ENCODE results near the gene E2F2. TPM values are rescaled to one million over a fixed set of nuclear protein-coding genes. Genes with fewer than 3 reads are reported as not detected.

E2F2 gene
- total and polyA plus RNA-seq, 2 of the 4 experiments (the other 2 are of a cell fraction) = 0.36 to 0.51 TPM

DNA sequence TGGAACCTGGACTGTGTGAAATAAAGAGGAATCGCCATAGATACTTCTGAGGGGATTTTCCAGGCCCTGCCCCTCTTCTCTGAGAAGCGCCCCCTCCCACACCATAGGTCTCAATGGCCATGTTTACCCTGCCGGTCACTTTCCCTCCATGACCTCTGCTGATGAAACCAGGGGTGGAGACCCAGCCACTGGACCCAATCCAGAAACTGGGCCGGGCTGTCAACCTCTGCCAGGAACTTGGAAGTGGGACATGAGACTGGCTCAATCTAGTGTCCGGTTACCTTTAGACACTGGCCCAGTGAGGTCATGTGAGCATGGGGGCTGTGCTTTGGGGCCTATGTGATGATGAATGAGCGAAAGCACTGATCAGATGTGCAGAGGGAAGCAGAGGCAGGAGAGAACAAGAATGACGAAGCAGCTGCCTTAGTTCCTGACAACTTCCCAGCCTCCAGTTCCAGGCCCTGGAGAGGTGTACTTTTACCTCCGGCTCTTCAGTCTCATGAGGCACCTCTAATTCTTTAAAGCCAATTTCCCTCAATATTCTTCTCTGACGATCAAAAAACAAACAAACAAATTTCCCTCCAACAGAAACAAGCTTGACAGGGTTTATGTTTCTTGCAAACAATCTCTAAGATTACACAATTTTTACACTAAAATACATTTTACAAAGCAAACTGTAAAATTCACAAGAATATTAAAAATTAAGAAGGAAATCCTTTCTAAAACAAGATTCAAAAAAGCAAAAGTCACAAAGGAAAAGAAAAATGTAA is 52.0 kb downstream of the E2F2 start:
- Histone ChIP-seq H3K18ac (ENCODE audit: low read depth, low read length) (no peak overlapping the region), H3K4me3 (ENCODE audit: insufficient read depth, low read depth, low read length) (no peak overlapping the region), H2BK120ac (ENCODE audit: low read depth, low read length) (no peak overlapping the region), H4K91ac (ENCODE audit: insufficient read depth, low read depth, low read length) (no peak overlapping the region), H2AK9ac (replicated peaks; ENCODE audit: low read depth, low read length, poor library complexity) (no peak overlapping the region), H3K4me2 (ENCODE audit: low read depth, low read length) (no peak overlapping the region), H3K36me3 (ENCODE audit: control insufficient read depth, insufficient read depth, low read length) (0 out of 2 replicates have a peak, but pooled peaks cover 1% of the 10 kb centered on the region), H3K23ac (ENCODE audit: low read depth, low read length) (no peak overlapping the region), H3K4me1 (ENCODE audit: control insufficient read depth, insufficient read depth, low read length) (peaks cover 14% of the 10 kb centered on the region), H3K9me3 (ENCODE audit: control insufficient read depth, insufficient read depth, low read length) (no peaks in the 10 kb centered on the region), H2BK20ac (ENCODE audit: low read depth, low read length) (no peak overlapping the region), H3K27me3 (ENCODE audit: control insufficient read depth, insufficient read depth, low read length) (no peaks in the 10 kb centered on the region), H3K9me1 (ENCODE audit: insufficient read depth, low read length) (peaks cover 14% of the 10 kb centered on the region), H4K8ac (ENCODE audit: low read depth in 2 of 2, low read length in 2 of 2) (0 out of 4 replicates have a peak overlapping the region, but pooled peaks of 1 of the 2 experiments have one; percentile 2), H3K4ac (ENCODE audit: low read depth, low read length) (0 out of 2 replicates have a peak overlapping the region, but pooled peaks have one; percentile 37), H2AFZ (replicated peaks; ENCODE audit: low read length, poor library complexity) (peak overlapping the region; percentile 9), H2AK5ac (ENCODE audit: low read depth, low read length) (no peak overlapping the region), H4K5ac (ENCODE audit: low read depth, low read length) (no peak overlapping the region), H4K20me1 (ENCODE audit: insufficient read depth, low read length) (peaks cover 17% of the 10 kb centered on the region), H3K14ac (replicated peaks; ENCODE audit: low read depth, low read length) (no peak overlapping the region), H3K27ac (ENCODE audit: insufficient read depth, low read length) (no peak overlapping the region), H3K9ac (ENCODE audit: low read depth, low read length) (no peak overlapping the region), H3K79me1 (ENCODE audit: low read depth in 1 of 2, low read length in 2 of 2) (peaks cover 15 to 66% of the 10 kb centered on the region in 2 experiments), H3K56ac (ENCODE audit: extremely low read depth, insufficient read depth, low read length) (no peak overlapping the region), H2BK15ac (ENCODE audit: low read depth, low read length) (no peak overlapping the region), H2BK5ac (ENCODE audit: low read depth, low read length, poor library complexity, severe bottlenecking) (no peak overlapping the region)
- dilution Hi-C loops (cut with HindIII; ENCODE audit: low sequenced_read_pairs, unreplicated experiment) = no loop called here
- in situ Hi-C loops (cut with MboI; ENCODE audit: low sequenced_read_pairs) = no loop called here
- intact Hi-C loops (cut with micrococcal nuclease) = no loop called here
- ChIA-PET CTCF (interaction anchor here (0.7 kb wide), 1 partner anchor 18 kb away, joined by 3 read pairs; no protein-coding TSS in a partner anchor), POLR2A (ENCODE audit: unreplicated experiment) (no interaction called here)
- peak; percentile 16 for ATAC-seq (ENCODE audit: low read depth)
- TF ChIP-seq, protein P1, sequence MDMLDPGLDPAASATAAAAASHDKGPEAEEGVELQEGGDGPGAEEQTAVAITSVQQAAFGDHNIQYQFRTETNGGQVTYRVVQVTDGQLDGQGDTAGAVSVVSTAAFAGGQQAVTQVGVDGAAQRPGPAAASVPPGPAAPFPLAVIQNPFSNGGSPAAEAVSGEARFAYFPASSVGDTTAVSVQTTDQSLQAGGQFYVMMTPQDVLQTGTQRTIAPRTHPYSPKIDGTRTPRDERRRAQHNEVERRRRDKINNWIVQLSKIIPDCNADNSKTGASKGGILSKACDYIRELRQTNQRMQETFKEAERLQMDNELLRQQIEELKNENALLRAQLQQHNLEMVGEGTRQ (IDR thresholded peaks at IDR 0.05; ENCODE audit: low read depth, low read length) = peak; percentile 54
- no peak for TF ChIP-seq POLR2A (IDR thresholded peaks at IDR 0.05; ENCODE audit: low read depth, low read length)
- no peak for TF ChIP-seq MXI1 (IDR thresholded peaks at IDR 0.05; ENCODE audit: borderline replicate concordance, low read depth, low read length)
- 33% methylated on average over 5 of the region's 9 CpGs; no CpG with 5 or more reads in 1 of the 2 experiments for WGBS, 2 experiments (ENCODE audit: extremely low coverage in 2 of 2, insufficient read length in 1 of 2)
- DNase-seq = peak; percentile 72
- no TSS peak for BruUV-seq (replicated peaks)

Data from IMR-90 (cell line).